Activated CD4-positive, alpha-beta memory T cell treated with anti-CD3 and anti-CD28 coated beads for 36 hours (primary cell): ENCODE results near the gene RAPGEF5. TPM values are rescaled to one million over a fixed set of nuclear protein-coding genes. Genes with fewer than 3 reads are reported as not detected.

Source experiments
- CTCF ChIA-PET: fragments of 350-600 bp; sonication (Branson Sonifier 250); formaldehyde crosslinking; loops from one replicate; lab custom pipeline; 2021; ENCODE audit warnings: antibody characterized with exemption, inconsistent platforms; lab: Charles Lee
- POLR2A ChIA-PET: fragments of 350-600 bp; sonication (Branson Sonifier 250); formaldehyde crosslinking; loops from one replicate; lab custom pipeline; 2021; ENCODE audit warnings: antibody characterized with exemption; lab: Charles Lee
- DNase-seq: peaks from one replicate; pipeline ENCODE4 v3.0.0-alpha.2; 2020
- H3K27ac Mint-ChIP-seq: one replicate; pipeline ENCODE4 v1.8.0; 2021; ENCODE audit warnings: mixed read lengths
- H3K27me3 Mint-ChIP-seq: one replicate; pipeline ENCODE4 v1.8.0; 2021; ENCODE audit warnings: mixed read lengths
- H3K36me3 Mint-ChIP-seq: one replicate; pipeline ENCODE4 v1.8.0; 2021; ENCODE audit warnings: mixed read lengths
- H3K4me1 Mint-ChIP-seq: one replicate; pipeline ENCODE4 v1.8.0; 2021; ENCODE audit warnings: low read depth, mixed read lengths
- H3K4me3 Mint-ChIP-seq: one replicate; pipeline ENCODE4 v1.8.0; 2021; ENCODE audit warnings: mild to moderate bottlenecking, mixed read lengths
- H3K9me3 Mint-ChIP-seq: one replicate; pipeline ENCODE4 v1.8.0; 2021; ENCODE audit warnings: mixed read lengths
- intact Hi-C: fragments of 100-400 bp; cut with micrococcal nuclease; formaldehyde crosslinking; loops from one replicate; pipeline ENCODE4 v1.15.1; 2023
- total RNA-seq, 2 experiments: library from RNA; stranded (reverse); gene quantifications; one replicate each; pipeline ENCODE4 v1.2.3, GENCODE V29; 2021

The RAPGEF5 gene
- total RNA-seq, 2 experiments from 2014 or later: 0.27 to 0.29 TPM

- H3K4me1 Mint-ChIP-seq: no peaks in the 10 kb centered on the region
- POLR2A ChIA-PET: no interaction called here
These were observed 159.6 kb downstream of the RAPGEF5 start for GRCh38 chr7:22197376-22197775.

GRCh38 chr7:22196429-22196828, 160.5 kb downstream of the RAPGEF5 start:
- no peak overlapping the region for H3K4me3 Mint-ChIP-seq
- peaks cover 4% of the 10 kb centered on the region for H3K27me3 Mint-ChIP-seq
- no peaks in the 10 kb centered on the region for H3K36me3 Mint-ChIP-seq
- DNase-seq: no peak
- intact Hi-C loops: no loop called here
- no peaks in the 10 kb centered on the region for H3K9me3 Mint-ChIP-seq
- H3K4me1 Mint-ChIP-seq: no peaks in the 10 kb centered on the region
- H3K27ac Mint-ChIP-seq: no peak overlapping the region
- CTCF ChIA-PET: no interaction called here
- POLR2A ChIA-PET: no interaction called here

More at GRCh38 chr7:22197376-22197775, 159.6 kb downstream of the RAPGEF5 start:
- Mint-ChIP-seq H3K9me3 (no peaks in the 10 kb centered on the region), H3K27me3 (peaks cover 4% of the 10 kb centered on the region), H3K36me3 (no peaks in the 10 kb centered on the region), H3K27ac (no peak overlapping the region), H3K4me3 (no peak overlapping the region)
- CTCF ChIA-PET: no interaction called here
- no peak for DNase-seq
- intact Hi-C loops: no loop called here

- Mint-ChIP-seq H3K36me3 (no peaks in the 10 kb centered on the region), H3K4me1 (no peaks in the 10 kb centered on the region), H3K27ac (no peak overlapping the region), H3K27me3 (peaks cover 4% of the 10 kb centered on the region), H3K9me3 (no peaks in the 10 kb centered on the region), H3K4me3 (no peak overlapping the region)
- ChIA-PET CTCF (no interaction called here), POLR2A (no interaction called here)
- intact Hi-C loops: no loop called here
- DNase-seq: no peak
These were observed 161.4 kb downstream of the RAPGEF5 start for GRCh38 chr7:22195397-22196172.

- ChIA-PET POLR2A (no interaction called here), CTCF (no interaction called here)
- Mint-ChIP-seq H3K4me3 (no peak overlapping the region), H3K4me1 (no peaks in the 10 kb centered on the region), H3K27me3 (peaks cover 4% of the 10 kb centered on the region), H3K9me3 (no peaks in the 10 kb centered on the region), H3K27ac (no peak overlapping the region), H3K36me3 (no peaks in the 10 kb centered on the region)
- no peak for DNase-seq
- intact Hi-C loops: no loop called here
These were observed 162.2 kb downstream of the RAPGEF5 start for GRCh38 chr7:22194658-22195273.

- Mint-ChIP-seq H3K4me1 (no peaks in the 10 kb centered on the region), H3K27ac (no peak overlapping the region), H3K27me3 (peaks cover 4% of the 10 kb centered on the region), H3K36me3 (no peaks in the 10 kb centered on the region), H3K4me3 (no peak overlapping the region), H3K9me3 (no peaks in the 10 kb centered on the region)
- intact Hi-C loops: no loop called here
- POLR2A ChIA-PET: no interaction called here
- no peak for DNase-seq
- CTCF ChIA-PET: no interaction called here
These were observed 163.4 kb downstream of the RAPGEF5 start for GRCh38 chr7:22193450-22193983.

- Mint-ChIP-seq H3K36me3 (no peaks in the 10 kb centered on the region), H3K4me3 (no peak overlapping the region), H3K4me1 (no peaks in the 10 kb centered on the region), H3K9me3 (no peaks in the 10 kb centered on the region), H3K27me3 (peaks cover 4% of the 10 kb centered on the region), H3K27ac (no peak overlapping the region)
- intact Hi-C loops: no loop called here
- ChIA-PET POLR2A (no interaction called here), CTCF (no interaction called here)
- no peak for DNase-seq
These were observed 164.2 kb downstream of the RAPGEF5 start for GRCh38 chr7:22192801-22193200.

GRCh38 chr7:22190736-22191135, 166.2 kb downstream of the RAPGEF5 start:
- H3K4me1 Mint-ChIP-seq: no peaks in the 10 kb centered on the region
- H3K27ac Mint-ChIP-seq: no peak overlapping the region
- no peak overlapping the region for H3K4me3 Mint-ChIP-seq
- no peak for DNase-seq
- intact Hi-C loops: no loop called here
- H3K36me3 Mint-ChIP-seq: no peaks in the 10 kb centered on the region
- H3K9me3 Mint-ChIP-seq: no peaks in the 10 kb centered on the region
- POLR2A ChIA-PET: no interaction called here
- peaks cover 2% of the 10 kb centered on the region for H3K27me3 Mint-ChIP-seq
- CTCF ChIA-PET: interaction anchor here (1.0 kb wide), 1 partner anchor 10 kb away, joined by 3 read pairs; no protein-coding TSS in a partner anchor

- H3K27me3 Mint-ChIP-seq: peaks cover 2% of the 10 kb centered on the region
- ChIA-PET POLR2A (no interaction called here), CTCF (no interaction called here)
- H3K4me3 Mint-ChIP-seq: no peak overlapping the region
- no peak for DNase-seq
- no peaks in the 10 kb centered on the region for H3K4me1 Mint-ChIP-seq
- no peaks in the 10 kb centered on the region for H3K9me3 Mint-ChIP-seq
- H3K27ac Mint-ChIP-seq: no peak overlapping the region
- H3K36me3 Mint-ChIP-seq: no peaks in the 10 kb centered on the region
- intact Hi-C loops: no loop called here
These were observed 167.2 kb downstream of the RAPGEF5 start for GRCh38 chr7:22189741-22190140.

- H3K4me1 Mint-ChIP-seq: no peaks in the 10 kb centered on the region
- ChIA-PET POLR2A (no interaction called here), CTCF (no interaction called here)
- peaks cover 4% of the 10 kb centered on the region for H3K27me3 Mint-ChIP-seq
- H3K4me3 Mint-ChIP-seq: no peak overlapping the region
- intact Hi-C loops: no loop called here
- H3K9me3 Mint-ChIP-seq: no peaks in the 10 kb centered on the region
- H3K36me3 Mint-ChIP-seq: no peaks in the 10 kb centered on the region
- no peak for DNase-seq
- no peak overlapping the region for H3K27ac Mint-ChIP-seq
These were observed 167.7 kb downstream of the RAPGEF5 start for GRCh38 chr7:22189230-22189629.

GRCh38 chr7:22187691-22188348, 169.1 kb downstream of the RAPGEF5 start:
- Mint-ChIP-seq H3K36me3 (no peaks in the 10 kb centered on the region), H3K4me1 (no peaks in the 10 kb centered on the region), H3K27ac (no peak overlapping the region), H3K27me3 (peaks cover 3% of the 10 kb centered on the region), H3K9me3 (no peaks in the 10 kb centered on the region), H3K4me3 (no peak overlapping the region)
- intact Hi-C loops: no loop called here
- POLR2A ChIA-PET: no interaction called here
- CTCF ChIA-PET: no interaction called here
- DNase-seq: no peak

GRCh38 chr7:22185559-22185958, 171.4 kb downstream of the RAPGEF5 start:
- intact Hi-C loops: no loop called here
- ChIA-PET CTCF (no interaction called here), POLR2A (no interaction called here)
- no peaks in the 10 kb centered on the region for H3K36me3 Mint-ChIP-seq
- DNase-seq: no peak
- H3K9me3 Mint-ChIP-seq: no peaks in the 10 kb centered on the region
- H3K4me3 Mint-ChIP-seq: no peak overlapping the region
- peaks cover 17% of the 10 kb centered on the region for H3K27me3 Mint-ChIP-seq
- peaks cover 2% of the 10 kb centered on the region for H3K4me1 Mint-ChIP-seq
- no peak overlapping the region for H3K27ac Mint-ChIP-seq

- ChIA-PET POLR2A (no interaction called here), CTCF (no interaction called here)
- Mint-ChIP-seq H3K4me3 (no peak overlapping the region), H3K4me1 (peaks cover 2% of the 10 kb centered on the region), H3K27ac (no peak overlapping the region), H3K27me3 (peaks cover 21% of the 10 kb centered on the region), H3K9me3 (no peaks in the 10 kb centered on the region), H3K36me3 (no peaks in the 10 kb centered on the region)
- no peak for DNase-seq
- intact Hi-C loops: no loop called here
These were observed 172.3 kb downstream of the RAPGEF5 start for GRCh38 chr7:22184549-22185199.
